Measurements from ENCODE around the gene ABCC2. TPM values are rescaled to one million over a fixed set of nuclear protein-coding genes. Genes with fewer than 3 reads are reported as not detected.

Gene ABCC2
- total RNA-seq, 1 donor from 2014 or later = 0.04 TPM

- Histone ChIP-seq H3K36me3 (ENCODE audit: control insufficient read depth, insufficient read depth, low read length) (no peaks in the 10 kb centered on the region), H3K27me3 (ENCODE audit: control insufficient read depth, insufficient read depth, low read length) (no peaks in the 10 kb centered on the region)
- no peak for DNase-seq (ENCODE audit: low read depth)
These were observed 23.7 kb downstream of the ABCC2 start for GRCh38 chr10:99806091-99806490.

GRCh38 chr10:99807786-99808185 lies 25.3 kb downstream of the ABCC2 start:
- Histone ChIP-seq H3K4me3 (ENCODE audit: low read depth, low read length) (no peak overlapping the region), H3K36me3 (ENCODE audit: control insufficient read depth, insufficient read depth, low read length) (no peaks in the 10 kb centered on the region), H3K27me3 (ENCODE audit: control insufficient read depth, insufficient read depth, low read length) (no peaks in the 10 kb centered on the region)
- TF ChIP-seq CTCF (IDR thresholded peaks at IDR 0.05; ENCODE audit: insufficient read depth, low read length, poor library complexity, severe bottlenecking) = no peak
- DNase-seq (ENCODE audit: low read depth) = no peak

More at GRCh38 chr10:99806091-99806490, 23.7 kb downstream of the ABCC2 start:
- TF ChIP-seq CTCF (IDR thresholded peaks at IDR 0.05; ENCODE audit: insufficient read depth, low read length, poor library complexity, severe bottlenecking) = no peak
- H3K4me3 ChIP-seq (ENCODE audit: low read depth, low read length) = no peak overlapping the region

DNA sequence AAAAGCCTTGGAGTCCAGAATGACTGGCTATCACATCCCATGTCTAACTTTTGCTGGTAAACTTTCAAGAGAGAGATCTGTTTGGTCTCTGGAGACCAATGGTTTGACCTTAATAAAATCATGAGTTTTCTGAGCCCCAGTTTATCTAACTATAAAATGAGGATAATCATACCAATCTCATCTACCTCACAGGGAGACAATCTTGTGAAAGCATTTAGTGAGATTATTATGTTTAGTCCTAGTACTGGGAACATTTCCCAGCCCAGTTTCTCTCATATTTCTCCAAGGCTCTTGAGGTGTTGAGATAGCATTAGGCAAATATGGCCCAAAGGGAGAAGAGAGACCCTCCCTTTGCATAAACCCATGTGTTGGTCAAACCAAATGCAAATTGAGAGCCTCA lies 25.8 kb downstream of the ABCC2 start:
- Histone ChIP-seq H3K27me3 (ENCODE audit: control insufficient read depth, insufficient read depth, low read length) (no peaks in the 10 kb centered on the region), H3K4me3 (ENCODE audit: low read depth, low read length) (no peak overlapping the region), H3K36me3 (ENCODE audit: control insufficient read depth, insufficient read depth, low read length) (no peaks in the 10 kb centered on the region)
- TF ChIP-seq CTCF (IDR thresholded peaks at IDR 0.05; ENCODE audit: insufficient read depth, low read length, poor library complexity, severe bottlenecking) = no peak
- DNase-seq (ENCODE audit: low read depth) = no peak

DNA sequence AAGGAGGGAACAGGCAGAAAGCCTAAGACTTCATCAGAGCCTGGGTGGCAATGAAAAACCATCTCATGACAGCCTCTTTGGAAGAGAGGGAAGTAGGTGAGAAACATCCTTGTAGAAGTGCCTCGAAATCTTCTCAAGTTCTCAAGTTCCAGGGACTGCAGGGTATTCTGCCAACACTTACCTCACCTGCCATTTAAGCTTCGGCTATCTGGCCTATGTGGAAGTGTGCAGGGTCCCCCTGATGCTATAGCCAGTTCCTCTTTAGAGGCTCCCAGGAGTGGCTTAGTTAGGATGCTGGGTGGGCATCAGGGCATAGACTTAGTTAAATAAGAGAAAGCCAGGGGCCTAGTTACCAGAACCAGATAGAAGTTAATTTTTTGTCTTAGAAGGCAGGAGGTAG lies 27.0 kb downstream of the ABCC2 start:
- H3K4me3 ChIP-seq (ENCODE audit: low read depth, low read length) = no peak overlapping the region
- no peak for TF ChIP-seq CTCF (IDR thresholded peaks at IDR 0.05; ENCODE audit: insufficient read depth, low read length, poor library complexity, severe bottlenecking)
- H3K27me3 ChIP-seq (ENCODE audit: control insufficient read depth, insufficient read depth, low read length) = no peaks in the 10 kb centered on the region
- H3K36me3 ChIP-seq (ENCODE audit: control insufficient read depth, insufficient read depth, low read length) = no peaks in the 10 kb centered on the region
- no peak for DNase-seq (ENCODE audit: low read depth)

GRCh38 chr10:99809931-99810615 lies 27.6 kb downstream of the ABCC2 start:
- Histone ChIP-seq H3K36me3 (ENCODE audit: control insufficient read depth, insufficient read depth, low read length) (no peaks in the 10 kb centered on the region), H3K4me3 (ENCODE audit: low read depth, low read length) (no peak overlapping the region), H3K27me3 (ENCODE audit: control insufficient read depth, insufficient read depth, low read length) (no peaks in the 10 kb centered on the region)
- no peak for DNase-seq (ENCODE audit: low read depth)
- TF ChIP-seq CTCF (IDR thresholded peaks at IDR 0.05; ENCODE audit: insufficient read depth, low read length, poor library complexity, severe bottlenecking) = no peak

GRCh38 chr10:99812177-99812576 lies 29.7 kb downstream of the ABCC2 start:
- DNase-seq (ENCODE audit: low read depth) = no peak
- Histone ChIP-seq H3K27me3 (ENCODE audit: control insufficient read depth, insufficient read depth, low read length) (no peaks in the 10 kb centered on the region), H3K4me3 (ENCODE audit: low read depth, low read length) (no peak overlapping the region), H3K36me3 (ENCODE audit: control insufficient read depth, insufficient read depth, low read length) (no peaks in the 10 kb centered on the region)
- no peak for TF ChIP-seq CTCF (IDR thresholded peaks at IDR 0.05; ENCODE audit: insufficient read depth, low read length, poor library complexity, severe bottlenecking)
